GM06990 (cell line): ENCODE measurements around the gene MARCHF2.

Source experiments
- DNase-seq: peaks from one replicate; pipeline ENCODE4 v3.0.0-alpha.2; 2011; ENCODE audit not compliant: insufficient read length; ENCODE audit errors: extremely low read depth
- H3K27me3 ChIP-seq: replicated peaks from 2 replicates; pipeline ENCODE4 v1.6.0; 2011; ENCODE audit warnings: low read length; ENCODE audit not compliant: control insufficient read depth, insufficient read depth
- H3K36me3 ChIP-seq: 2 replicates; pipeline ENCODE4 v1.5.1; 2011; ENCODE audit warnings: low read length; ENCODE audit not compliant: control insufficient read depth, insufficient read depth
- H3K4me3 ChIP-seq: replicated peaks from 2 replicates; pipeline ENCODE4 v1.5.1; 2011; ENCODE audit warnings: low read depth, mild to moderate bottlenecking, control low read depth, low read length
- TF ChIP-seq, protein P1 (sequence below): IDR thresholded peaks from 2 replicates; pipeline ENCODE4 v1.5.1; 2011; ENCODE audit warnings: low read length, control low read depth, mild to moderate bottlenecking, inconsistent platforms; ENCODE audit not compliant: insufficient read depth, poor library complexity, severe bottlenecking

The MARCHF2 gene

GRCh38 chr19:8395621-8396082 is 17.5 kb upstream of the MARCHF2 start:
- TF ChIP-seq, protein P1, sequence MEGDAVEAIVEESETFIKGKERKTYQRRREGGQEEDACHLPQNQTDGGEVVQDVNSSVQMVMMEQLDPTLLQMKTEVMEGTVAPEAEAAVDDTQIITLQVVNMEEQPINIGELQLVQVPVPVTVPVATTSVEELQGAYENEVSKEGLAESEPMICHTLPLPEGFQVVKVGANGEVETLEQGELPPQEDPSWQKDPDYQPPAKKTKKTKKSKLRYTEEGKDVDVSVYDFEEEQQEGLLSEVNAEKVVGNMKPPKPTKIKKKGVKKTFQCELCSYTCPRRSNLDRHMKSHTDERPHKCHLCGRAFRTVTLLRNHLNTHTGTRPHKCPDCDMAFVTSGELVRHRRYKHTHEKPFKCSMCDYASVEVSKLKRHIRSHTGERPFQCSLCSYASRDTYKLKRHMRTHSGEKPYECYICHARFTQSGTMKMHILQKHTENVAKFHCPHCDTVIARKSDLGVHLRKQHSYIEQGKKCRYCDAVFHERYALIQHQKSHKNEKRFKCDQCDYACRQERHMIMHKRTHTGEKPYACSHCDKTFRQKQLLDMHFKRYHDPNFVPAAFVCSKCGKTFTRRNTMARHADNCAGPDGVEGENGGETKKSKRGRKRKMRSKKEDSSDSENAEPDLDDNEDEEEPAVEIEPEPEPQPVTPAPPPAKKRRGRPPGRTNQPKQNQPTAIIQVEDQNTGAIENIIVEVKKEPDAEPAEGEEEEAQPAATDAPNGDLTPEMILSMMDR, result no peak
- H3K27me3 ChIP-seq, result no peaks in the 10 kb centered on the region
- DNase-seq, result no peak
- peaks cover 6% of the 10 kb centered on the region for H3K36me3 ChIP-seq
- no peak overlapping the region for H3K4me3 ChIP-seq

- Histone ChIP-seq H3K4me3 (no peak overlapping the region), H3K36me3 (peaks cover 6% of the 10 kb centered on the region), H3K27me3 (no peaks in the 10 kb centered on the region)
- TF ChIP-seq, protein P1, result no peak
- no peak for DNase-seq
Observed at GRCh38 chr19:8396185-8396562, 16.9 kb upstream of the MARCHF2 start.

GRCh38 chr19:8396563-8397203 is 16.4 kb upstream of the MARCHF2 start:
- Histone ChIP-seq H3K27me3 (no peaks in the 10 kb centered on the region), H3K36me3 (peaks cover 6% of the 10 kb centered on the region), H3K4me3 (no peak overlapping the region)
- DNase-seq, result peak; percentile 62
- TF ChIP-seq, protein P1, result peak; percentile 85

- H3K36me3 ChIP-seq, result peaks cover 10% of the 10 kb centered on the region
- H3K4me3 ChIP-seq, result no peak overlapping the region
- no peak for DNase-seq
- TF ChIP-seq, protein P1, result no peak
- no peaks in the 10 kb centered on the region for H3K27me3 ChIP-seq
Observed at GRCh38 chr19:8397271-8397670, 15.8 kb upstream of the MARCHF2 start.

- no peaks in the 10 kb centered on the region for H3K27me3 ChIP-seq
- peaks cover 12% of the 10 kb centered on the region for H3K36me3 ChIP-seq
- no peak for DNase-seq
- TF ChIP-seq, protein P1, result no peak
- no peak overlapping the region for H3K4me3 ChIP-seq
Observed at GRCh38 chr19:8397746-8398310, 15.3 kb upstream of the MARCHF2 start.

- TF ChIP-seq, protein P1, result no peak
- DNase-seq, result no peak
- Histone ChIP-seq H3K4me3 (no peak overlapping the region), H3K36me3 (peaks cover 17% of the 10 kb centered on the region), H3K27me3 (no peaks in the 10 kb centered on the region)
Observed at GRCh38 chr19:8398311-8398771, 14.8 kb upstream of the MARCHF2 start.
